Aorta (tissue), 5 donors: ENCODE data around the gene RGS3. TPM values are rescaled to one million over a fixed set of nuclear protein-coding genes. Genes with fewer than 3 reads are reported as not detected.
"Not testable (repeated sequence)": the region's sequence is repeated elsewhere in the genome, so short reads cannot be mapped to it uniquely, and the experiment has no call there.

Source experiments
- ATAC-seq: fragments of 200-7000 bp; cut with Tn5 transposase; one replicate; pipeline ENCODE4 v1.9.1; 2022; ENCODE audit warnings: moderate library complexity; ENCODE audit not compliant: low FRiP score
- DNase-seq, 2 donors: peaks; one replicate each; pipeline ENCODE4 v3.0.0-alpha.2; 2020
- H3K27ac ChIP-seq, 2 donors: one replicate each; pipeline ENCODE4 v1.5.1; 2013; ENCODE audit warnings: low read length in 2 of 2, mild to moderate bottlenecking in 2 of 2, moderate library complexity in 2 of 2, control low read depth in 1 of 2, inconsistent platforms in 1 of 2, low read depth in 1 of 2
- H3K27me3 ChIP-seq, 2 donors: one replicate each; pipeline ENCODE4 v1.6.1; 2013; ENCODE audit warnings: control low read depth in 1 of 2, low read length in 1 of 2, mild to moderate bottlenecking in 1 of 2, moderate library complexity in 1 of 2; ENCODE audit not compliant: insufficient read depth in 2 of 2, control insufficient read depth in 1 of 2
- H3K36me3 ChIP-seq, 2 donors: one replicate each; pipeline ENCODE4 v1.6.1; 2013; ENCODE audit warnings: control low read depth in 1 of 2, low read length in 1 of 2, mild to moderate bottlenecking in 1 of 2; ENCODE audit not compliant: insufficient read depth in 2 of 2, control insufficient read depth in 1 of 2
- H3K4me1 ChIP-seq, 2 donors: one replicate each; pipeline ENCODE4 v1.6.1; 2013; ENCODE audit warnings: low read length in 2 of 2, control low read depth in 1 of 2, mild to moderate bottlenecking in 1 of 2, moderate library complexity in 1 of 2; ENCODE audit not compliant: insufficient read depth in 2 of 2, control insufficient read depth in 1 of 2
- H3K4me3 ChIP-seq, 2 donors: one replicate each; pipeline ENCODE4 v1.5.1; 2013; ENCODE audit warnings: low read length in 2 of 2, control low read depth in 1 of 2, mild to moderate bottlenecking in 1 of 2
- H3K9me3 ChIP-seq: one replicate; pipeline ENCODE4 v1.6.1; 2013; ENCODE audit warnings: mild to moderate bottlenecking, low read length; ENCODE audit not compliant: control insufficient read depth
- WGBS, 2 donors: extraction: QIAGEN DNeasy Blood & Tissue Kit; methylation state at CpG; one replicate each; pipeline ENCODE4 v1.1.7; 2013; 5-methylcytosine and 5-hydroxymethylcytosine counted together
- intact Hi-C, 2 donors: fragments of 100-400 bp; cut with DNase I; formaldehyde crosslinking; loops; one replicate each; pipeline versions ENCODE4 v1.14.2 to v1.15.0; 2022
- polyA plus RNA-seq, 2 donors: library from polyadenylated mRNA; stranded (reverse); fragments of 200-250 nt; gene quantifications; one replicate each; pipeline ENCODE4 v1.2.3, GENCODE V29; 2013
- total RNA-seq, 2 donors: library from RNA; stranded (reverse); fragmentation: NEBNext Ultra II Directional; extraction: Animal tissue kit (Norgen Biotek cat#: 25700); gene quantifications; one replicate each; pipeline ENCODE4 v1.2.1, GENCODE V29; 2021
- donor health status: healthy with polysubstance abuse.
- donor health status: Bipolar disorder and iron deficiency.
- donor health status: DM: no; HTN: no; CAD: no.
- donor health status: DM: no; HTN: no; CAD: no.
- donor health status: DM: yes; HTN: yes; CAD: no.

RGS3 gene
- total and polyA plus RNA-seq, 4 donors = 74.3 to 161 (median 149) TPM

DNA sequence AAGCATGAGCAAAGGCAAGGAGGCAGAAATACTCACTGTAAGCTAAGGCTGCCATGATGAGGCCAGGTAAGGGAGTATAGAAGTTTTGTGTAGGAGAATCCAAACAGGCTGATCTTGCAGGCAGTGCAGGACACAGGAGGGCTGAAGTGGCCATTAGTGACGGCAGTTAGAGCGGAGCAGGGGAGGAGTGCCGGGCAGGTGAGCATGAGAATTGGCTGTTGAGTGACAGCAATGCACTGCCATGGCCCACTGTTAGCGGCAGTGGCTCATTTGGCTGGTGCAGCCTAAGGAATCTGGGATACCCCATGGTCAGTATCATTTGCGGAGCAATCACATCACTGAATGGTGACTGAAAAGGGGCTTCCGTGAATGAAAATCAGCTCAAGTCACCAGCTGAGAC, 22.8 kb downstream of the RGS3 start:
- Histone ChIP-seq H3K9me3 (no peaks in the 10 kb centered on the region), H3K4me1 (peaks cover 7 to 8% of the 10 kb centered on the region in 2 donors), H3K36me3 (no peaks in the 10 kb centered on the region), H3K27me3 (no peaks in the 10 kb centered on the region), H3K4me3 (no peak overlapping the region), H3K27ac (peak overlapping the region; percentile 73 to 83)
- no peak for DNase-seq
- intact Hi-C loops = no loop called here
- no peak for ATAC-seq
- 92 to 98% methylated on average over 6 of the region's 6 CpGs for WGBS, 2 donors

- peak overlapping the region; percentile 58 to 96 for H3K27ac ChIP-seq
These were observed 24.5 kb downstream of the RGS3 start for GRCh38 chr9:113488071-113488470.

GRCh38 chr9:113488490-113488889, 25.0 kb downstream of the RGS3 start:
- Histone ChIP-seq H3K4me3 (no peak overlapping the region), H3K27ac (peak overlapping the region; percentile 58 to 96), H3K4me1 (peaks cover 5 to 9% of the 10 kb centered on the region in 2 donors), H3K27me3 (no peaks in the 10 kb centered on the region), H3K36me3 (no peaks in the 10 kb centered on the region), H3K9me3 (no peaks in the 10 kb centered on the region)
- DNase-seq = peak; percentile 79 to 83
- ATAC-seq = peak; percentile 59
- intact Hi-C loops = no loop called here
- 23 to 34% methylated on average over 12 of the region's 12 CpGs for whole genome bisulfite sequencing, 2 donors

More at GRCh38 chr9:113488071-113488470, 24.5 kb downstream of the RGS3 start:
- no peak for ATAC-seq
- DNase-seq = no peak
- H3K36me3 ChIP-seq = no peaks in the 10 kb centered on the region
- intact Hi-C loops = no loop called here
- H3K4me1 ChIP-seq = peaks cover 8 to 9% of the 10 kb centered on the region in 2 donors
- H3K4me3 ChIP-seq = no peak overlapping the region
- H3K9me3 ChIP-seq = no peaks in the 10 kb centered on the region
- WGBS, 2 donors = 93 to 94% methylated on average over 4 of the region's 4 CpGs
- no peaks in the 10 kb centered on the region for H3K27me3 ChIP-seq

- WGBS, 2 donors = 72 to 77% methylated on average over 4 of the region's 4 CpGs
- H3K27ac ChIP-seq = peak overlapping the region; percentile 45 to 82
These were observed 27.6 kb downstream of the RGS3 start for GRCh38 chr9:113491147-113491546.

GRCh38 chr9:113492343-113493202, 29.0 kb downstream of the RGS3 start:
- Histone ChIP-seq H3K27me3 (no peaks in the 10 kb centered on the region), H3K4me1 (peaks cover 0 to 5% of the 10 kb centered on the region in 2 donors), H3K4me3 (no peak overlapping the region), H3K9me3 (no peaks in the 10 kb centered on the region), H3K36me3 (peaks cover 0 to 2% of the 10 kb centered on the region in 2 donors), H3K27ac (peak overlapping the region; percentile 78 to 92)
- peak; percentile 21 for ATAC-seq
- DNase-seq = no peak
- intact Hi-C loops = loop anchor here (5.0 kb wide), 1 partner anchor 35 kb away; no protein-coding TSS in a partner anchor
- WGBS, 2 donors = 18 to 31% methylated on average over 11 of the region's 11 CpGs

More at GRCh38 chr9:113491147-113491546, 27.6 kb downstream of the RGS3 start:
- H3K9me3 ChIP-seq, ATAC-seq, H3K4me1 ChIP-seq, H3K27me3 ChIP-seq, H3K36me3 ChIP-seq, H3K4me3 ChIP-seq, DNase-seq: not testable (repeated sequence)
- intact Hi-C loops = loop anchor here (5.0 kb wide), 1 partner anchor 34 kb away; no protein-coding TSS in a partner anchor

- Histone ChIP-seq H3K4me3 (no peak overlapping the region), H3K36me3 (peaks cover 0 to 2% of the 10 kb centered on the region in 2 donors), H3K27me3 (no peaks in the 10 kb centered on the region), H3K4me1 (peaks cover 0 to 5% of the 10 kb centered on the region in 2 donors), H3K27ac (peak overlapping the region; percentile 78 to 79), H3K9me3 (no peaks in the 10 kb centered on the region)
- DNase-seq (no peak), ATAC-seq (peak; percentile 31)
- intact Hi-C loops = loop anchor here (5.0 kb wide), 1 partner anchor 36 kb away; no protein-coding TSS in a partner anchor
These were observed 29.6 kb downstream of the RGS3 start for GRCh38 chr9:113493203-113493520.

DNA sequence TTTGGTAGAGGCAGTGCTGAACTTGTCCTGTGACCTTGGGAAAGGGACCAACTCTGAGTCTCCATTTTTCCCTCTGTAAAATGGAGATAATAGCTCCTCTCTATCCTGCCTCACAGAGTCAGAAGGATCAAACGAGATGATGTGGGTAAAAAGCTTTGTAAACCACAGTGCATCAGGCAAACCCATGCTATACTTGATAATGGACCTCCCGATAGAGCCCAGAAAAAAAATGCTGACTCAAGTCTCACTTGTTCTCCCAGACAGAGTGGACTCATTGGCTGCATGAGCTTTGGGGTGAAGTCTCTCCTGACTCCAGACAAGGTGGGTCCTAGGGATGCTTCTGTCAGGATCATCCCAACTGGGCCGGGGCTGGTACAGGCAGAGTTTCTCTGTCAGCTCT, 32.0 kb downstream of the RGS3 start:
- 91 to 96% methylated on average over 3 of the region's 3 CpGs for WGBS, 2 donors
- H3K4me1 ChIP-seq = peaks cover 0 to 3% of the 10 kb centered on the region in 2 donors
- peaks cover 0 to 2% of the 10 kb centered on the region in 2 donors for H3K36me3 ChIP-seq
- no peaks in the 10 kb centered on the region for H3K27me3 ChIP-seq
- no peak overlapping the region for H3K27ac ChIP-seq
- DNase-seq = no peak
- no peaks in the 10 kb centered on the region for H3K9me3 ChIP-seq
- intact Hi-C loops = no loop called here
- no peak for ATAC-seq
- H3K4me3 ChIP-seq = no peak overlapping the region

GRCh38 chr9:113497051-113497450, 33.5 kb downstream of the RGS3 start:
- intact Hi-C loops = no loop called here
- DNase-seq (no peak), ATAC-seq (no peak)
- 97 to 99% methylated on average over 9 of the region's 9 CpGs for WGBS, 2 donors
- Histone ChIP-seq H3K4me1 (peaks cover 0 to 3% of the 10 kb centered on the region in 2 donors), H3K4me3 (no peak overlapping the region), H3K27me3 (no peaks in the 10 kb centered on the region), H3K36me3 (peaks cover 0 to 2% of the 10 kb centered on the region in 2 donors), H3K27ac (no peak overlapping the region), H3K9me3 (no peaks in the 10 kb centered on the region)
